Ureter (tissue), 1 donor: ENCODE results near the gene TTC28. TPM values are rescaled to one million over a fixed set of nuclear protein-coding genes. Genes with fewer than 3 reads are reported as not detected.

Experiments
- DNase-seq: peaks from one replicate; pipeline ENCODE4 v3.0.0-alpha.2; 2020; ENCODE audit warnings: low spot score
- total RNA-seq: library from RNA; stranded (reverse); gene quantifications from one replicate; pipeline ENCODE4 v1.2.4, GENCODE V29; 2023
- donor health status: DM: yes; HTN: yes; CAD: no.

The TTC28 gene
- total RNA-seq, 1 donor from 2014 or later = 56.8 TPM

- no peak for DNase-seq
Measured at GRCh38 chr22:28142361-28142961, 537.2 kb downstream of the TTC28 start.

- DNase-seq = no peak
Measured at GRCh38 chr22:28141614-28142013, 538.0 kb downstream of the TTC28 start.

- DNase-seq = no peak
Measured at GRCh38 chr22:28139961-28140360, 539.7 kb downstream of the TTC28 start.

- no peak for DNase-seq
Measured at GRCh38 chr22:28139516-28139915, 540.1 kb downstream of the TTC28 start.

- DNase-seq = no peak
Measured at GRCh38 chr22:28137036-28137435, 542.6 kb downstream of the TTC28 start.

GRCh38 chr22:28132466-28132865, 547.2 kb downstream of the TTC28 start:
- no peak for DNase-seq

GRCh38 chr22:28129319-28129962, 550.2 kb downstream of the TTC28 start:
- DNase-seq = no peak

- DNase-seq = no peak
Measured at GRCh38 chr22:28128827-28129226, 550.8 kb downstream of the TTC28 start.

- DNase-seq = no peak
Measured at GRCh38 chr22:28125799-28126198, 553.8 kb downstream of the TTC28 start.

- DNase-seq = no peak
Measured at GRCh38 chr22:28123989-28124766, 555.5 kb downstream of the TTC28 start.

- DNase-seq = no peak
Measured at GRCh38 chr22:28120691-28121592, 558.7 kb downstream of the TTC28 start.

- no peak for DNase-seq
Measured at GRCh38 chr22:28118957-28119631, 560.5 kb downstream of the TTC28 start.

GRCh38 chr22:28116219-28116673, 563.4 kb downstream of the TTC28 start:
- peak; percentile 47 for DNase-seq

- no peak for DNase-seq
Measured at GRCh38 chr22:28115426-28115825, 564.2 kb downstream of the TTC28 start.

- DNase-seq = no peak
Measured at GRCh38 chr22:28112548-28113043, 567.0 kb downstream of the TTC28 start.

GRCh38 chr22:28112190-28112544, 567.5 kb downstream of the TTC28 start:
- DNase-seq = no peak

- DNase-seq = no peak
Measured at GRCh38 chr22:28111501-28112189, 568.0 kb downstream of the TTC28 start.

GRCh38 chr22:28108851-28109250, 570.8 kb downstream of the TTC28 start:
- no peak for DNase-seq

- DNase-seq = no peak
Measured at GRCh38 chr22:28106617-28107016, 573.0 kb downstream of the TTC28 start.

- DNase-seq = no peak
Measured at GRCh38 chr22:28105988-28106387, 573.7 kb downstream of the TTC28 start.

- DNase-seq = no peak
Measured at GRCh38 chr22:28105413-28105812, 574.2 kb downstream of the TTC28 start.
